Measurements from ENCODE around the gene DOCK3.

GRCh38 chr3:51191768-51192167, 517.0 kb downstream of the DOCK3 start:
- TF ChIP-seq POLR2AphosphoS5 (IDR thresholded peaks at IDR 0.05; ENCODE audit: low read depth, low read length) (no peak), TAF1 (IDR thresholded peaks at IDR 0.05; ENCODE audit: borderline replicate concordance, low read depth, low read length) (no peak)
